ENCODE measurements around the gene DCAF6.
"Not testable (repeated sequence)": the region's sequence is repeated elsewhere in the genome, so short reads cannot be mapped to it uniquely, and the experiment has no call there.

The DCAF6 gene

GRCh38 chr1:168031627-168032026, 95.1 kb downstream of the DCAF6 start:
- no peak for DNase-seq (ENCODE audit: low spot score)

- DNase-seq (ENCODE audit: low spot score), result no peak
Observed at GRCh38 chr1:168032029-168032428, 95.5 kb downstream of the DCAF6 start.

GRCh38 chr1:168035345-168035744, 98.9 kb downstream of the DCAF6 start:
- DNase-seq (ENCODE audit: low spot score), result no peak

GRCh38 chr1:168042362-168042761, 105.9 kb downstream of the DCAF6 start:
- DNase-seq (ENCODE audit: low spot score), result no peak

GRCh38 chr1:168045311-168045710, 108.8 kb downstream of the DCAF6 start:
- no peak for DNase-seq (ENCODE audit: low spot score)

- DNase-seq (ENCODE audit: low spot score), result no peak
Observed at GRCh38 chr1:168050307-168050706, 113.8 kb downstream of the DCAF6 start.

- DNase-seq (ENCODE audit: low spot score), result no peak
Observed at GRCh38 chr1:168050880-168051279, 114.4 kb downstream of the DCAF6 start.

- DNase-seq (ENCODE audit: low spot score), result no peak
Observed at GRCh38 chr1:168053681-168054080, 117.2 kb downstream of the DCAF6 start.

- no peak for DNase-seq (ENCODE audit: low spot score)
Observed at GRCh38 chr1:168054117-168054516, 117.6 kb downstream of the DCAF6 start.

GRCh38 chr1:168056152-168056551, 119.7 kb downstream of the DCAF6 start:
- DNase-seq (ENCODE audit: low spot score), result not testable (repeated sequence)

- no peak for DNase-seq (ENCODE audit: low spot score)
Observed at GRCh38 chr1:168057355-168057754, 120.9 kb downstream of the DCAF6 start.

GRCh38 chr1:168057921-168058320, 121.4 kb downstream of the DCAF6 start:
- DNase-seq (ENCODE audit: low spot score), result no peak

- DNase-seq (ENCODE audit: low spot score), result no peak
Observed at GRCh38 chr1:168064216-168064615, 127.7 kb downstream of the DCAF6 start.

- no peak for DNase-seq (ENCODE audit: low spot score)
Observed at GRCh38 chr1:168065506-168065905, 129.0 kb downstream of the DCAF6 start.

- DNase-seq (ENCODE audit: low spot score), result no peak
Observed at GRCh38 chr1:168069384-168069783, 132.9 kb downstream of the DCAF6 start.

GRCh38 chr1:168079761-168080160, 143.3 kb downstream of the DCAF6 start:
- no peak for DNase-seq (ENCODE audit: low spot score)

- DNase-seq (ENCODE audit: low spot score), result no peak
Observed at GRCh38 chr1:168081373-168082007, 145.0 kb downstream of the DCAF6 start.

- peak; percentile 70 for DNase-seq (ENCODE audit: low spot score)
Observed at GRCh38 chr1:168082008-168082876, 145.8 kb downstream of the DCAF6 start.

- no peak for DNase-seq (ENCODE audit: low spot score)
Observed at GRCh38 chr1:168083456-168084325, 147.2 kb downstream of the DCAF6 start.

GRCh38 chr1:168084396-168085231, 148.1 kb downstream of the DCAF6 start:
- peak; percentile 58 for DNase-seq (ENCODE audit: low spot score)

GRCh38 chr1:168085401-168085872, 149.0 kb downstream of the DCAF6 start:
- DNase-seq (ENCODE audit: low spot score), result no peak
